Ramos (cell line): ENCODE results near the gene TMEM263.
"Not testable (repeated sequence)": the region's sequence is repeated elsewhere in the genome, so short reads cannot be mapped to it uniquely, and the experiment has no call there.

ENCODE experiments used
- in situ Hi-C: fragments of 300-500 bp; cut with MboI; formaldehyde crosslinking; loops from one replicate; pipeline ENCODE4 v1.14.3; 2022; ENCODE audit warnings: low sequenced_read_pairs; ENCODE audit not compliant: unreplicated experiment

TMEM263 gene

DNA sequence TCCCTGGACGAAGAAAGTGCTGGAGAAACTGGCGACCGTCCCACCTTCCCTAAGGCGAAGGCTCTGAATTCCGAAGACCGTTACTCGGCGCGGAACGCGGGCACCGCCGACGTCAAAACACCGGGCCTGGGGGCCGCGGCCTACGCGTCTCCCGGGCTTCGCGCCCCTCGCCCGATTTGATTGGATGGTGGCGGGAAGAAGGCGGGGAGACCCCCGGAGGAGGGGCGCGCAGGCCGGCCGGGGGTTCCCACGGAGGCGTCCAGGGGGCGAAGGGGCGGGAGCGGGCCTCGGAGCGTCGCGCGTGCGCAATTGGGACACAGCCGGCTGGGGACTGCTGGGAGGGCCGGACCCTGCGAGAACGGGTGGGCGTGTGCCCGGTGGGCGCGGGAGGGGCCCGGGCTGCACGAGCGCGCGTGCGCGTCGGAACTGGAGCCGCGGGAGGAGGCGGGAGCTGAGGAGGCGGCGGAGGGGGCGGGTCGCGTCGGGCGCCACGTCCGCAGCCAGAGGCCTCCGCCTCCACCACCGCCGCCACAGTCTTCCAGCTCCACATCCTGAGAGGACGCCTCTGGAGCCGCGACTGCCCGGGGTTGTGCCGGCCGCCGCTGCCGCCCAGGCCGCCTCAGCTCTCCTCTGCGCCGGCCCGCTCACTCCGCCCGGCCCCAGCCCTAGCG is at the start of gene TMEM263:
Gene TMEM263 (plus strand): TSS at position 531 of the 671 bp plus-strand sequence. CDS start 11,210 bp downstream, outside the sequence.
- in situ Hi-C loops = loop anchor here (25.0 kb wide), 1 partner anchor 1682 kb away; the partner anchor contains the start of gene SELPLG

DNA sequence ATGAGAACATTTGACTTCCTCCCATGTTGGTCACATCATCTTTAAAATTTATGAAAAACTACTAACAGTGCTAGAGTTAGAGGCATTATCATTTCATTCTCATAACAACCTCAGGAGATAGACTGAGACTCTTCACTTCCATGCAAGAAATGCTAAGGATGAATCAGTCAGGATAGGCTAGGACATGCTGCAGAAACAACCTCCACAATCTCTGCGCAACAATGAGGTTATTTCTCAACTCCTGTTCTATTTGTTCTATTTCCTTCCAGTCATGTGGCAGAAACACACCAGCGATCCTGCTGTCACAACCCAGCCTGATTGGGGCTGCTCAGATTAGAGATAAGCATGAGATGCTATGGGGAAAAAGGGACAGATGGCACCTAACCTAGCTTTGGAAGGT is 49.0 kb upstream of the TMEM263 start:
- in situ Hi-C loops = no loop called here

DNA sequence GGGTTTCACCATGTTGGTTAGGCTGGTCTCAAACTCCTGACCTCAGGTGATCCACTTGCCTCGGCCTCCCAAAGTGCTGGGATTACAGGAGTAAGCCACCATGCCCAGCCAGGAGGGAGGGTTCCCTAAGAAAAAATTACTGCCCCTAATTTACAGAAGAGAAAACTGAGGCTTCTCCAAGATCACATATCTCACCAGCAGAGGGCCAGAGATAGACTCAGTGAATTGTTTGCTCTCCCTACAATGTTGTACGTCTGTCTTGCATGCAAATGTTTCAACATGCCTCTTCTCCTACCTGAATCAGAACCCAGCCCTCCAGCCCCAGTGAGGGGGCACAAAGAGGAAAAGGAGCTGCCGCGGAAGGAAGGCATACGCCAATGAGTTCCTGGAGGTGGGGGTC is 48.3 kb upstream of the TMEM263 start:
- in situ Hi-C loops = no loop called here

DNA sequence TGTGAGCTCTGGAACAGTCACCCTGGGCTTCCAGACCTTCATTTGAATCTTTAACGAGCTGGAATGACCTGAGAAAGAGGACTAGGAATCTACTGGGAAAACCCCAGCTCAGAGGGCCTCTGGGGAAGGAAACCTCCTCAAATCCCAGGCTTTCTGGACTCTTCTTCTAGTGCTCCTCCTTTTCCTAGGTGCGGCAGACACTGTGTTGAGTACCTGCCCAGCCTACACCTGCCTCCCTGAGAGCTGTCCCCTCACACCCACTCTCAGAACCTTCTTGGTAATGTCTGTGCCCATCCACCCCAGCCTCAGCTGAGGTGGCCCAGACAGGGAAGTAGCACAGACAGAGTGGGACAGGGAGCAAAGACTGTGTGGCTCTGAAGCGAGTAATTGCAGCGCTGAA is 47.9 kb upstream of the TMEM263 start:
- in situ Hi-C loops = no loop called here

DNA sequence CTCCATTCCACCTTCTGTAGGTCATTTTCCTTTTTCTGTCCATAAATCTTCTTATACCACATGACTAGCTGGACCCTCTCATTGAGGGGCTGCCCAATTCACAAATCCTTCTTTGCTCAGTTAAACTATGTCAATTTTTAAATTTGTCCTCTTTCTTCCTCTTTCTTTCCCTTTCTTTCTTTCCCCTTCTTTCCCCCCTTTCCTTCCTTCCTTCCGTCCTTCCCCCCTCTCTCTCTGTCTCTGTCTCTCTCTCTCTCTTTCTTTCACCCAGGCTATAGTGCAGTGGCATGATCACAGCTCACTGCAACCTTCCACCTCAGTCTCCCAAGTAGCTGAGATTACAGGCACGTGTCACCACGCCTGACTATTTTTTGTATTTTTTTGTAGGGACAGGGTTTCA is 47.1 kb upstream of the TMEM263 start:
- in situ Hi-C loops = no loop called here

DNA sequence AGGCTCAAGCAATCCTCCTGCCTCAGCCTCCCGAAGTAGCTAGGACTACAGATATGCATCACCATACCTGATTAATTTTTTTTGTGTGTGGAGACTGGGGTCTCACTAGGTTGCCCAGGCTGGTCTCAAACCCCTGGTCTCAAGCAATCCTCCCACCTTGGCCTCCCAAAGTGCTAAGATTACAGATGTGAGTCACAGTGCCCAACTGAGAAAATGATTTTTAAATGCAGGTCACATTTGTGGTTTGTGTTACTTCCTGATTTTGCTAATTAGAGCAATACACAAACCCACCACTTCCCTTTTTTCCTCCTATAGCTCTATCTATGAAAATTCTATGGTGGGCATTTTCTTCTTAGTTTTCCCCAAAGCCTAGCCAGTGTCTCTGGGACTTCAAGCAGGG is 45.5 kb upstream of the TMEM263 start:
- in situ Hi-C loops = loop anchor here (10.0 kb wide), 1 partner anchor 525 kb away; no protein-coding TSS in a partner anchor

DNA sequence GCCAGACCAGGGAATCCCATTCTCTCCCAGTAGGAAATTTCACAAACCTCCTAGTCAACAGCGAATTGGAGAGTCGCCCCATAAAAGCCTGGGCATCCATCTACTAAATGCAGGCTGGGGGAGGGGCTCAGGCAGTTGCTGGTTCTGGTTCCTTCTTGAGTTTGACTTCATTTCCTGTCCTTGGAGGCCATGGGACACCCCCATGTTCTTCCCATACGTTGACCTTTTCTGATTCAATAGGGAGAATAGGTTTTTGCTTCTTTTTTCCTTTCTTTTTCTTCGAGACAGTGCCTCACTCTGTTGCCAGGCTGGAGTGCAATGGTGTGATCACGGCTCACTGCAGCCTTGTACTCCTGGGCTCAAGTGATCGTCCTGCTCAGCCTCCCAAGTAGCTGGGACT is 44.1 kb upstream of the TMEM263 start:
- in situ Hi-C loops = loop anchor here (10.0 kb wide), 1 partner anchor 527 kb away; no protein-coding TSS in a partner anchor

DNA sequence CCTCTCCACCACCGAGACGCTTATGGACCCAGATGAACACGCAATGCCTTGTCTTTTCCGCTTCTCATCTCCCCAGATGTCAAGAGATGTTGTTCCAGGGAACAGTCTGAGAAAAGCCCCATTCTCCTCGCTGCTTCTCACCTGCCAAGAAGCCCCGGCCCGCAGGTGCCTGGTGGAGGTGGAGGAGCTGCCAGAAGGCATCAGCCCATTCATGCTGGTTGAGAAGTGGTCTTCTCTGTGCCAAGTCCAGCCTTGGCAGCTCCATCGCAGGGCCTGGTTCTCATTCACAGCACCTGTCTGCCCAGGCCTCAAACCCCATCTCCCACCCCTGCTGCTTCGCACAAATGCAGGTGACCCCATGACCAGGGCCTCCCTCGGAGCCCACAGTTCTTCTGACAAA is 42.3 kb upstream of the TMEM263 start:
- in situ Hi-C loops = loop anchor here (10.0 kb wide), 1 partner anchor 529 kb away; no protein-coding TSS in a partner anchor

DNA sequence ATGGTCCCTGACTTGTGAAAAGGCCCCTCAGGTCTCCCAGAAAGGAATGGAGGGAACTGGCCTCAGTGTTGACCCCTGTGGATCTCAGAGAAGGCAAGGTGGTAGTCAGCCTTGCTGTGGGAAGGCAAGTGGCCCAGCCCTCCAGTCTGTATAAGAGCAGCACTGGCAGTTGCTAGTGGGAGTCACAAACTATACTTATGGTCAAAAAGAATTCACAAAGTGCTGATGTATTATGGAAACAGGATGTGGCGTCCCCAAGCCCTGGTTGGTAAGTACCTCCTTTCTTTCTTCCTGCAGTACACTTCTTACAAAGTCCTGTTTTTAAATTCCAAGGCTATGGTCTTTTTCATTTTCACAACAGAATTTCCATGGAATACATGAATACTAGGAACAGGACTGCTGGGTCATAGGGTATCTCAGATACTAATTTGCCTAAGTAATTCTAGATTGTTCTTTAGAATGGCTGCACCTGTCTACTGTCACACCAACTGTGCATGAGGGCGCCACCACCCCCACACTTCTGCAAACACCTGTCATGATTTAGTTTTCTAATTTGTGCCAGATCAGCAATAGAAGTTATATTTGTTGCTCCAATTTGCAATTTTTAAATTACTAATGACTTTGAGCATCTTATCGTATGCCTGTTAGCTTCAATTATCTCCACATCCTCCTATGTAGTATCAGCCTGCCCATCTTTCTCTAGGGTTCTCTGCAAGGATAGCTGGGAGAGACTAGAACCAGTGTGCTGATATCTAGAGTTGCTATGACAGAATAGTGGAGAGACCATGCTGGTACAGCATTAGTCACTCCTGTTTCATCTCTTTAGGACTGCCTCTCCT is 40.7 kb upstream of the TMEM263 start:
- in situ Hi-C loops = loop anchor here (10.0 kb wide), 1 partner anchor 530 kb away; no protein-coding TSS in a partner anchor

DNA sequence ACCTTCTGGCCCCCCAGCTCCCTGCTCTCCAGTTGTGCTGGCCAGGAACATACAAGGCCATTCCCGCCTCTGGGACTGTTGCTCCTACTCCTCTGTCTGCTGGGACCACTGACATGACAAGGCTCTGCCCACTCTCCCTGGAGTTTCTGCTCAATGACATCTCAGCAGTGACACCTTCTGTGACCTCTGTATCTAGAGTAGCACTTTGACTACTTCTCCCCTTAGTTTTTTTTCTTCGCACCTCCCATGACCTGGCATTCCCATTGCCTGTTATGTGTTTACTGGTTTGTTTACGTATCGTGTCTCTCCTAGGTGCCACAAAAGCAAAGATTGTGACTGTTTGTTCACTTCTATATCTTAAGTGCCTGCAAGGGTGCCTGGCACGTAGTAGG is 40.1 kb upstream of the TMEM263 start:
- in situ Hi-C loops = loop anchor here (10.0 kb wide), 1 partner anchor 531 kb away; no protein-coding TSS in a partner anchor

DNA sequence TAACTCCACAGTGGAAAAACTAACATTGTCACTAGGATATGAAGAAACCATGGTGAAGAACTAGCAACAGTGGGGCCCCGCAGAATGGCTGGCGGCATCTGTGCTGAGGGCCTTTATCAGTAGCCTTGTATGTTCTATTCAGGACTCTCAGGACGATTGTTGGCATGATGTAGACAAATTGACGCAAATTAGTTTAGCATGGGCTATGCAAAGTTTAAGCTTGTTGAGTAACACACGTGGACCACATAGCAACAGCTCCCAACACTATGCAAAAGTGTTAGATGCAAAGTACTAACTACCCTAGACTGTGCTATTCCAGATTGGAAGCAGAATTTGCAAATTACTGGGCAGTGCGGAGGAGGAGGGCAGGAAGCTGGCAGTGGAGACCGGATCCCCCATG is 38.2 kb upstream of the TMEM263 start:
- in situ Hi-C loops = loop anchor here (10.0 kb wide), 1 partner anchor 533 kb away; no protein-coding TSS in a partner anchor

DNA sequence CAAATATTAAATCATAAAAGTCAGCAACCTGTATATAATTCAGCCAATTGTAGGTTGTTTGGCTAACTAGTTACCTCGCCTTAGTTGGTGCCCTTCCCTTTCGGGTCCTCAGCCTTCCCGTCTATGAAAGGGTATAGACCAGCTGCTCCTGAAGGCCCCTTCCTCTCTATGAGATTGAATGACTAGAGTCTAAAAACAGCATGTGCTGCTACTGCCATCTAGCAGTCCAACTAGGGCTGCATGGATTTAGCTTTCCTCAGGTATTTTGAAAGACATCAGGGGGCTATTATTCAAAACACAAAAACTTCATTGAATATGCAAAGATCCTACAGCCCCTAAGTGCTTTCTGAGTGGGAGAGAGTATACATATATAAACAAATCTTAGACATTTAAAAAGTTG is 37.0 kb upstream of the TMEM263 start:
- in situ Hi-C loops = loop anchor here (10.0 kb wide), 1 partner anchor 534 kb away; no protein-coding TSS in a partner anchor

DNA sequence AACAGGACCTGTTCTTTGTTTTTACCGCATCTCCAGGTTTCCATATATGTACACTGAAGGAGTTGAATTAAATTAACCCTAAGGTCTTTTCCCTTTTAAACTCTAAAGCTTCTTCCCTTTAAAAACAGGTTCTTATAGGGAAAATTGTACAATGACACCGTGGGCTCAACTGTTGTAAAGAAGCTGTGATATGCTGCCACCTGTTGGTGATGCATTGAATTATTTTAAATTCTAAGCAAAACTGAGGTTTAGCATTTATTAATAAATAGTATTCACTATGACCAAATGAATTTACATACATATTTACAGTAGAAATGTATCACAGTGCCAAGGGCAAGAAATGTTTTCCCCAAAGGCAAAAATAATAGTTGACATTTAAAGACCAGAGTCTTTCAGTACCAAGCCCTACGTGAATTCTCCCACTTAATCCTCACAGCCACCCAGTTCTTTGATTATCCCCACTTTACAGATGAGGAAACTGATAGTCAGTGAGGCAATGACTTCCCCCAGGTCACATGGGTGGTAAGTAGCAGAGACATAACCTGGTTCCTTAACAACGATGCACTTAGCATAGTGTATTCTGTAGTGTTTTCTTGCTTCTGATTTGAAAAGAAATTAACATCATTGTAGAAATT is 35.7 kb upstream of the TMEM263 start:
- in situ Hi-C loops = loop anchor here (10.0 kb wide), 1 partner anchor 535 kb away; no protein-coding TSS in a partner anchor

DNA sequence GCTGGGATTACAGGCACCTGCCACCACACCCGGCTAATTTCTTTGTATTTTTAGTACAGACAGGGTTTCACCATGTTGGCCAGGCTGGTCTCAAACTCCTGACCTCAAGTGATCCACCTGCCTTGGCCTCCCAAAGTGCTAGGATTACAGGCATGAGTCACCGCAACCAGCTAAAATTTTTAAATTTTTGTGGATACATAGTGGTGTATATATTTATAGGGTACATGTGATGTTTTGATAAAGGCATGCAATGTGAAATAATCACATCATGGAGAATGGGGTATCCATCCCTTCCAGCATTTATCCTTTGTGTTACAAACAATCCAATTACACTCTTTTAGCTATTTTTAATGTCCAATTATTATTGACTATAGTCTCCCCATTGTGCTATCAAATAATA is 33.7 kb upstream of the TMEM263 start:
- in situ Hi-C loops = not testable (repeated sequence)

DNA sequence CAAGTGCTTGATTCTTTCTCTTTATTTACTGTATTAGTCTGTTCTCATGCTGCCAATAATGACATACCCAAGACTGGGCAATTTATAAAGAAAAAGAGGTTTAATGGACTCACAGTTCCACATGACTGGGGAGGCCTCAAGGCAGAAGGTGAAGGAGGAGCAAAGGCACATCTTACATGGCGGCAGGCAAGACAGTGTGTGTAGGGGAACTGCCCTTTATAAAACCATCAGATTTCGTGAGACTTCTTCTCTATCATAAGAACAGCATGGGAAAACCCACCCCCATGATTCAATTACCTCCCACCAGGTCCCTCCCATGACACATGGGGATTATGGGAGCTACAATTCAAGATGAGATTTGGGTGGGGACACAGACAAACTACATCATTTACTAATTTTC is 32.1 kb upstream of the TMEM263 start:
- in situ Hi-C loops = not testable (repeated sequence)

DNA sequence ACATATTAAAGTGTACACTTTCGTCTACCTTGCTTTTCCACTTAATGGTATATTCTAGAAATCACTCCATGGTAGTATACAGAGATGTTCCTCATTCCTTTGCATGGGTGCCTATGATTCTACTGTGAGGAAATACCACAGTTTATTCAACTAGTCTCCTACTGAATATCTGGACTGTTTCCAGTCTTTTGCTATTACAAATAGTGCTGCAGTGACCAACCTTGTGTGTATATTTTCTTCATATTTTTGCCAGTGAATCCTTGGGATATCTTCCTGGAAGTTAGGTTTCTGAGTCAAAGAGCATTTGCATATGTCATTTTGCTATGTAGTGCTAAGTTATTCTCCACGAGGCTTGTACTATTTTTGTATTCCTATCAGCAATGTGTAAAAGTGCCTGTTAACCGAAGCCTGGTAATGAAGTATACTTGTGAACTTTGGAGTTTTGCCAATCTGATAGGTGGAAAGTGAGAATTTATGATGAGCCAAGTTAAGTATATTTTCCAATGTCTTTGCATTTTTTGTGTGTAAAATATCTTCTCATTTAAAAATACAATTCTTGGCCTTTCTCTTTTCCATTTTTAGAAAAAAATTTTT is 31.3 kb upstream of the TMEM263 start:
- in situ Hi-C loops = no loop called here

DNA sequence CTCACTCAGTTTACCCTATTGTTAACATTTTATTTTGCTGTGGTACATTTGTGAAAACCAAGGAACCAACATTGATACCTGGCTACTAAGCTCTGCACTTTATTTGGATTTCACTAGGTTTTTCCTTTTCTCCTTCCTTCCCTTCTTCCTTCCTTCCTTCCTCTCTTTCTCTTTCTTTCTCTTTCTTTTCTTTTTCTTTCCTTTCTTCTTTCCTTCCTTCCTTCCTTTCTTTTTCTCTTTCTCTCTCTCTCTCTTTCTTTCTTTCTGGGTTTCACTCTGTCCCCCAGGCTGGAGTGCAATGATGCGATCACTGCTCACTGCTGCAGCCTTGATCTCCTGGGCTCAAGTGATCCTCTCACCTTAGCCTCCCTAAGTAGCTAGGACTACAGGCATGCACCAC is 29.1 kb upstream of the TMEM263 start:
- in situ Hi-C loops = no loop called here

DNA sequence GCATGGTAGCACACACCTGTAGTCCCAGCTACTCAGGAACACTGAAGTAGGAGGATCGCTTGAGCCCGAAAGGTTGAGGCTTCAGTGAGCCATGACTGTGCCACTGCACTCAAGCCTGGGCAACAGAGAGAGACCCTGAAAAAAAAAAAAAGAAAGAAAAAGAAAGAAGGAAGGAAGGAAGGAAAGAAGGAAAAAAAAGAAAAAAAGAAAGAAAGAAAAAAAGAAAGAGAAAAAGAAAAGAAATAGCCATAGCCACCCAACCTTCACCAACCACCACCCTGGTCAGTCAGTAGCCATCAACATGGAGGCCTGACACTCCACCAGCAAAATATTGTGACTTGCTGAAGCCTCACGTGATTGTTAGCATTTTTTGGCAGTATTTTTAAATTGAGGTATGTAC is 21.4 kb upstream of the TMEM263 start:
- in situ Hi-C loops = no loop called here

DNA sequence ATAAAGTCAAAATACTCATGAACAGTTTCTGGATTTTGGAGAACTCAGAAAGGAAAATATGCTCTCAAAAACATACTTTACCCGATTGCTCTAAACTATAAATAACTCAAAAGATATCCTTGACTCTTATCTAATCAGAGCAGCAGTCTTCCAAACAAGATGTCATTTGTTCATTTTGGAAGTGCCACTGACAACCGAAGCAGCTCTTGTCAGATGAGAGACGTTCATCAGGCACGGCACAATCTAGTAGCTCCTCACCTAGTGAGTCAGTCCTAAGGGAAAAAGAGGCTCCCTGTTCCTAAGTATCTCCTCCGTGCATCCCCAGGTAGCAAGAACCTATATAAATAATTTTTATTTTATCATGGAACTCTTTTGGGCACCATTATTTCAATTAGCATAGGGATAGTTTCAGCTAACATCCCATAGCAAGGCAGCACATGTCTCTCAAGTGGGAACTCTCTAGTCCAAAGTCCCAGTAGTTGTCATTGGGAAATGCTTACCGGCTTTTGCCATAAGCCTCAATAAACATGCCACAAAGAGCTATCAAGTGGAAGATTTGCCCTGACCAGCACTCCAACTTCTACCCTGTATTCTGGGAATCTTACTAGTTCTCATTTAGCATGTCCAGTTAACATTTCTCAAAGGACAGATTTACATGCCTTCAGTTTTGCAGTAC is 14.1 kb upstream of the TMEM263 start:
- in situ Hi-C loops = no loop called here

DNA sequence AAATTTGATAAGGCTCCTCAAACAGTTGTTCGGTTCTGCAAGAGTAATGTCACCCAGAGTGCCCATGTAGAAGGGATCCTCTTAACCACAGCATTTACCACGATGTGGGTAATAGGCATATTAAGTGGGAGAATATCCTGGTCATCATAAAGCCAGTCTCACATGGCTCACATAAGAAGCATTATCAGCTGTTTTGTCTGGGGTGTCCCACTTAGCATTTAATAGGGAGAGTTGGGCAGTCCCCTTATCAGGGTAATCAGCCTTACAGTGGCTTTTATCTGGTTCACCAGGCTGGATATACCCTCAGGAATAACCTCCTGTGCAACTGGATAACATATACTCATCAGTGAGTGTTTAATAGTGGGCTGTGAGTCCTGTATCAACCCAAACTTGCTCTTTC is 12.9 kb upstream of the TMEM263 start:
- in situ Hi-C loops = no loop called here
